GM12872 (cell line): ENCODE data around the gene CACNB4.

Experiments
- TF ChIP-seq, protein P1 (sequence below): IDR thresholded peaks from 3 replicates; pipeline ENCODE4 v1.5.1; 2011; ENCODE audit warnings: low read depth, mild to moderate bottlenecking, low read length, moderate library complexity; ENCODE audit not compliant: insufficient read depth

Gene CACNB4

DNA sequence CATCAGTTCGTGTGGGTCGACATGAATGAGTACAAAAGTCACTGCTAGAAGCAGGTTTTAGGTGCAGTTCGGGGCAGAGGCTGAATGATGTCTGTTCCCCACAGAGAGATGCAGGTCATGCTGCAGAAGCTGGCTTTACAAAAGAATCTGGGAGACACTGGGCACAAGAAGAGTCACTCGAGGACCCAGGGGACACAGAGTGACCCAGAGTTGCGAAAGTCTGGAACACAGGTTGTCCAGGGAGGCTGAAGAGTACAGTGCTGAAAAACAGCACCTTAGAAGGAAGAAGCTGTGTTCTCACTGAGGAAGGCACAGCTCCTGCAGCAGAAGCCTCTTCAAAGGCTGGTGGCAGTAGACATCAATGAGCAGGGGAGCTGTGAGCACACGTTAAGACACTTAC, 14.8 kb downstream of the CACNB4 start:
- TF ChIP-seq, protein P1, sequence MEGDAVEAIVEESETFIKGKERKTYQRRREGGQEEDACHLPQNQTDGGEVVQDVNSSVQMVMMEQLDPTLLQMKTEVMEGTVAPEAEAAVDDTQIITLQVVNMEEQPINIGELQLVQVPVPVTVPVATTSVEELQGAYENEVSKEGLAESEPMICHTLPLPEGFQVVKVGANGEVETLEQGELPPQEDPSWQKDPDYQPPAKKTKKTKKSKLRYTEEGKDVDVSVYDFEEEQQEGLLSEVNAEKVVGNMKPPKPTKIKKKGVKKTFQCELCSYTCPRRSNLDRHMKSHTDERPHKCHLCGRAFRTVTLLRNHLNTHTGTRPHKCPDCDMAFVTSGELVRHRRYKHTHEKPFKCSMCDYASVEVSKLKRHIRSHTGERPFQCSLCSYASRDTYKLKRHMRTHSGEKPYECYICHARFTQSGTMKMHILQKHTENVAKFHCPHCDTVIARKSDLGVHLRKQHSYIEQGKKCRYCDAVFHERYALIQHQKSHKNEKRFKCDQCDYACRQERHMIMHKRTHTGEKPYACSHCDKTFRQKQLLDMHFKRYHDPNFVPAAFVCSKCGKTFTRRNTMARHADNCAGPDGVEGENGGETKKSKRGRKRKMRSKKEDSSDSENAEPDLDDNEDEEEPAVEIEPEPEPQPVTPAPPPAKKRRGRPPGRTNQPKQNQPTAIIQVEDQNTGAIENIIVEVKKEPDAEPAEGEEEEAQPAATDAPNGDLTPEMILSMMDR, result no peak

DNA sequence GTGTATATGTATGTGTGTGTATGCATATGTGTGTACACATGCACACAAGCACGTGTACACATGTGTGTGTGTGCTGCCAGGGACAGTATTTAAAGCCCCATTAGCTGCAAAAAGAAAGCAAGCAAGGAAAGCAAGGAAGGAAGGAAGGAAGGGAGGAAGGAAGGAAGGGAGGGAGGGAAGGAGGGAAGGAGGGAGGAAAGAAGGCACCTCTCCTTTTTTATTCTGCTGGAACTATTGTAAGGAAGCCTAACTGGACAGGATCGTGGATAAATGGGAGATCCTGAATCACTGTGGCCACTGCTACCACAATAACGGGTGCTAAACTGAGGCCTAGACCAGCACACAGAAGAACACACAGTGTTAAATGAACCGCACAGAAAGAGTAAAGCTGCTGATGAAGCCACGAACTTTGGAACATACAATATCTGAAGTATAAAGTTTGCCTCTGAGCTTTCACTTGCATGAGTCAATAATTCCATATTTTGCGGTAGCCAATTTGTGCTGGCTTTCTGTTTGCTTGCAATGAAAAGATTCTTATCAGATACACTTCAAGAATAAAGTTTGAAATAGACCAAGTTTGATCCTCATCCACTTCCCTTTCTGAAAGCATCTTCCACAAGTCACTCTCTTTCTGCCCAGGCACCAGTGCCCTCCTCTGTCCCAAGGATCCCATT, 15.5 kb downstream of the CACNB4 start:
- TF ChIP-seq, protein P1, result no peak

DNA sequence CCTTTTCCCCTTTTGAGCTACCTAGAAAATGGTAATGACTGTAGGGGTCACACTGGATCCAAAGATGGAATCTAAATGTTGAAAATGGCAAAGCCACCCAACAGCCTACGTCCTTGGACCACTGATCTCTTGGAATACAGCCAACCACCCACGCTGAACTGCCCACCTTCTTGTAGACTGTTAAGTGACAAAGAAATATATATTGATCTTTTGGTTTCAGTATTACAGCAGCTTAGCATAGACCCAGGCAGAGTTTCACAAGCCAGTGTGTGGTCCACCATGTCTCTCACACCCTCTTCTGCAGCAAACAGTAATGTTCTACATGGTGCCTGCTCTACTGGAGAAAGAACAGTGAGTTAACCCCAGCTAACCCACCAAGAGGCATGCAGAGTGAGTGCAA, 20.2 kb downstream of the CACNB4 start:
- TF ChIP-seq, protein P1, result no peak

DNA sequence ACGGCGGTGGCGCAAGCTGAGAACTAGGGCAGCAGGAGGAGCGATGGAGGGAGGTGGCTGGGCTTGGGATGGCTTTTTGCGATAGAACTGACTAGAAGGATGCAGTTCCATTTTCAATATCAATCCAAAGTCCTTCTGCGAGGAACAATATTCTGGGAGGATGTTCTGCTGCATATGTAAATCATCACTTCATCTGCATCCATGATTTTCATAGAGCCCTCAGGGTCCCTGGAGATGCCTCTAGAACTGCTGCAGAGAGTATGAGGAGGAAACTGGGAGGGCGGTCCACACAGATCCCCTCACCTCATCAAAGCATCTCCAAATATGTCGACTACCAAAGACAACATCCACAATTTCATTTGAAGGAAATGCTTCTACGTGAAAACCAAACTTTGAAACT, 20.8 kb downstream of the CACNB4 start:
- TF ChIP-seq, protein P1, result no peak

DNA sequence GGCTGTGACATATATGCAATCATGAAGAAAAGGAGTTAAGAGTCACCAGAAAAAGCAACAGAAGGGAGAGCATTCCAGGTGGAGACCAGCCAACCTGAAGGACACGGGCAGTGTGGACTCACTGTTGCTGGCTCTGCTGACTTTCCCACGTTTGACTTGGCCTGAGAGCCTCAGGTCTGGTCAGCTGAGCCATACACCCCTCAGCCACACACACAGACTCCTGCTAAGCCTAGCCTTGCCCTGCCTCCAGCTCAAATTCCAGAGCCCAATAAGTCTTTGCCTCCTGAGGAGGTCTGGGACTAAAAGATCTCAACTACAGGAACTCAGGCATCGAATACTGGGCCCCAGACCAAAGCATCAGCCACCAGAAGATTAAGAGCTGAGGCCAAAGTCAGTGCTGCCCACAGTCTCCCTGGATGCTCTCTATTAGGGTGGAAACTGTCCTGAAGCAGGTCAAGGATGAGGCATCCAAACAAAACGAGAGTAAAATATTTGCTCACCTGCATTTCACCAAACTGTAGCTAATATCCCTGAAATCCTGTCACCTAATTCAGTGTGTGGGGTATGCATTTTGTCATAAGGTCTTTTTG, 23.3 kb downstream of the CACNB4 start:
- TF ChIP-seq, protein P1, result no peak

DNA sequence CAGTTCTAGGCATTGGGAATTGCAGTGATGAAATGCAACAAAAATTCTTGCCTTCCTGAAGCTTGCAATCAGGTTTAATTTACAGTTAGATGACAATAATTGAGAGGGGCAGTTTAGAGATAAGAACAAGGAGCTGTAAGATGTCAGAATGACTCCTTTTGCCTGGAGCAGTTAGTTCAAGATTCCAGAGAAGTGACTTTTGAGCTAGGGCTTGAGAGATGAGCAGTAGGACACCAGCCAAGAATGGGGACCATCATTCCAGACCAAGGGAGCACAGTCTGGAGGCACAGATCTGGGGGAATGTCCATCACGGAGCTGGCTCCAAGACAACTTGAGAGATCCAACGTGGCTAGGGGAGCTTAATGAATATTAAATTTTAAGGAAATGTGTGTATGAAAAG, 26.8 kb downstream of the CACNB4 start:
- TF ChIP-seq, protein P1, result no peak

DNA sequence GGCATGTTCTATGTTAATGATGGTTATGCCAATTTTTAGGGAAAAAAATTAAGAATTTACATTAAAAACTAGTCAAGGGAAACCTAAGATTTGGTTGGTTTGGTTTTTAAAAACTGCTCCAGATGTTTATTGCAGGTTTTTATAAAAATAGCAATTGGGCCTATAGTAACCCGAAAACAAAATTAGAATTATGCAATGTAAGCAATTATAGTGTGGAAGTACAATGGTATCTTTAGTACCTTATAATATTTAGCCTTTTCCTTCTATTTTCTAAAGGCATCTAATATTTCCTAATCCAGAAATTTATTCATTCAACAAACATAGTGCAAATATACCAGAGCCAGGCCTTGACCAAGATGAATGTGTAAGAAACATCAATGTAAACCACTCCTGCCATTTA, 27.3 kb downstream of the CACNB4 start:
- TF ChIP-seq, protein P1, result no peak
